BLaER1 treated with 17β-estradiol and CSF1 and Interleukin-3, amounts not matched to agents 10 nM and 100 nM (cell line): ENCODE data around the gene MYH11.

ENCODE experiments used
- H3K27ac ChIP-seq, 11 experiments: shearing (Covaris generic); formaldehyde crosslinking; 2 replicates each; pipeline ENCODE4 v1.8.1; 2022
- H3K27me3 ChIP-seq, 11 experiments: shearing (Covaris generic); formaldehyde crosslinking; 2 replicates each; pipeline ENCODE4 v1.8.1; 2022
- H3K36me3 ChIP-seq, 11 experiments: shearing (Covaris generic); formaldehyde crosslinking; 2 replicates each; pipeline ENCODE4 v1.8.1; 2022
- H3K4me1 ChIP-seq, 10 experiments: shearing (Covaris generic); formaldehyde crosslinking; 2 replicates each; pipeline ENCODE4 v1.8.1; 2022
- H3K4me2 ChIP-seq, 11 experiments: shearing (Covaris generic); formaldehyde crosslinking; 2 replicates each; pipeline ENCODE4 v1.8.1; 2022
- H3K4me3 ChIP-seq, 10 experiments: shearing (Covaris generic); formaldehyde crosslinking; 2 replicates each; pipeline ENCODE4 v1.8.1; 2022
- H3K9ac ChIP-seq, 11 experiments: shearing (Covaris generic); formaldehyde crosslinking; 2 replicates each; pipeline ENCODE4 v1.8.1; 2022
- H3K9me3 ChIP-seq, 11 experiments: shearing (Covaris generic); formaldehyde crosslinking; replicated peaks in 1 of 11; 2 replicates each; pipeline ENCODE4 v1.8.1; 2022
- H4K20me1 ChIP-seq, 11 experiments: shearing (Covaris generic); formaldehyde crosslinking; 2 replicates each; pipeline ENCODE4 v1.8.1; 2022
- Cebpa-rat ChIP-seq, 11 experiments: shearing (Covaris generic); IDR thresholded peaks; 2 replicates each; pipeline ENCODE4 v1.8.1; 2022

Gene MYH11

GRCh38 chr16:15882563-15882962 is 25.7 kb upstream of the MYH11 start:
- H3K9ac ChIP-seq: no peak overlapping the region
- H3K27me3 ChIP-seq: no peaks in the 10 kb centered on the region
- no peaks in the 10 kb centered on the region for H3K9me3 ChIP-seq
- no peak for TF ChIP-seq Cebpa-rat (IDR thresholded peaks at IDR 0.05)
- H3K27ac ChIP-seq: no peak overlapping the region
- H3K4me1 ChIP-seq: peaks cover 12 to 37% (median 24%) of the 10 kb centered on the region in 10 experiments
- H3K36me3 ChIP-seq: peaks cover 41 to 90% (median 70%) of the 10 kb centered on the region in 11 experiments
- no peak overlapping the region for H3K4me2 ChIP-seq
- peaks cover 0 to 41% (median 12%) of the 10 kb centered on the region in 11 experiments; a peak in 11 of 22 replicates for H4K20me1 ChIP-seq
- no peak overlapping the region for H3K4me3 ChIP-seq

- Histone ChIP-seq H3K9me3 (no peaks in the 10 kb centered on the region), H3K27ac (no peak overlapping the region), H3K9ac (no peak overlapping the region), H4K20me1 (peaks cover 0 to 41% (median 12%) of the 10 kb centered on the region in 11 experiments; a peak in 11 of 22 replicates), H3K27me3 (no peaks in the 10 kb centered on the region), H3K4me3 (no peak overlapping the region), H3K4me2 (no peak overlapping the region), H3K4me1 (peaks cover 5 to 31% (median 18%) of the 10 kb centered on the region in 10 experiments), H3K36me3 (peaks cover 48 to 94% (median 76%) of the 10 kb centered on the region in 11 experiments)
- TF ChIP-seq Cebpa-rat (IDR thresholded peaks at IDR 0.05): no peak
Observed at GRCh38 chr16:15881794-15882379, 25.1 kb upstream of the MYH11 start.

GRCh38 chr16:15880434-15881308 is 23.8 kb upstream of the MYH11 start:
- Histone ChIP-seq H4K20me1 (peaks cover 0 to 33% (median 12%) of the 10 kb centered on the region in 11 experiments; a peak in 11 of 22 replicates), H3K27ac (peak overlapping the region in 1 of 11 experiments; percentile 67; a peak in 3 of 22 replicates), H3K9ac (no peak overlapping the region), H3K27me3 (no peaks in the 10 kb centered on the region), H3K36me3 (peaks cover 55 to 97% (median 80%) of the 10 kb centered on the region in 11 experiments), H3K4me1 (peaks cover 0 to 18% (median 8%) of the 10 kb centered on the region in 10 experiments; a peak in 14 of 20 replicates), H3K4me2 (no peak overlapping the region), H3K9me3 (no peaks in the 10 kb centered on the region), H3K4me3 (no peak overlapping the region)
- no peak for TF ChIP-seq Cebpa-rat (IDR thresholded peaks at IDR 0.05)

- Histone ChIP-seq H3K27me3 (no peaks in the 10 kb centered on the region), H3K36me3 (peaks cover 58 to 90% (median 78%) of the 10 kb centered on the region in 11 experiments), H3K9ac (0 out of 22 replicates have a peak overlapping the region, but pooled peaks of 1 of the 11 experiments have one; percentile 11), H3K27ac (peak overlapping the region in 7 of 11 experiments; percentile 10 to 67 (median 49); a peak in 11 of 22 replicates), H3K4me1 (peaks cover 0 to 18% (median 9%) of the 10 kb centered on the region in 10 experiments; a peak in 10 of 20 replicates), H3K4me3 (no peak overlapping the region), H3K9me3 (no peaks in the 10 kb centered on the region), H3K4me2 (no peak overlapping the region), H4K20me1 (peaks cover 0 to 20% (median 5%) of the 10 kb centered on the region in 11 experiments; a peak in 10 of 22 replicates)
- TF ChIP-seq Cebpa-rat (IDR thresholded peaks at IDR 0.05): no peak
Observed at GRCh38 chr16:15879255-15879811, 22.5 kb upstream of the MYH11 start.

GRCh38 chr16:15876503-15876902 is 19.7 kb upstream of the MYH11 start:
- no peaks in the 10 kb centered on the region for H3K9me3 ChIP-seq

GRCh38 chr16:15874745-15875314 is 18.0 kb upstream of the MYH11 start:
- H3K27ac ChIP-seq: peak overlapping the region in 7 of 11 experiments; percentile 19 to 37 (median 25); a peak in 9 of 22 replicates
- H3K9ac ChIP-seq: peak overlapping the region in 3 of 11 experiments; percentile 27 to 42 (median 38); a peak in 4 of 22 replicates
- peaks cover 61 to 91% (median 79%) of the 10 kb centered on the region in 11 experiments for H3K36me3 ChIP-seq
- H4K20me1 ChIP-seq: 0 out of 22 replicates have a peak, but pooled peaks cover 0 to 4% (median 0%) of the 10 kb centered on the region in 11 experiments
- H3K4me1 ChIP-seq: peaks cover 0 to 18% (median 6%) of the 10 kb centered on the region in 10 experiments; a peak in 9 of 20 replicates
- no peak overlapping the region for H3K4me3 ChIP-seq
- H3K9me3 ChIP-seq: no peaks in the 10 kb centered on the region
- TF ChIP-seq Cebpa-rat (IDR thresholded peaks at IDR 0.05): no peak
- no peaks in the 10 kb centered on the region for H3K27me3 ChIP-seq
- peak overlapping the region in 6 of 11 experiments; percentile 4 to 71 (median 22); a peak in 9 of 22 replicates for H3K4me2 ChIP-seq

More at GRCh38 chr16:15876503-15876902, 19.7 kb upstream of the MYH11 start:
- no peak overlapping the region for H3K4me3 ChIP-seq
- no peaks in the 10 kb centered on the region for H3K27me3 ChIP-seq
- H4K20me1 ChIP-seq: peaks cover 0 to 6% (median 0%) of the 10 kb centered on the region in 11 experiments; a peak in 3 of 22 replicates
- H3K4me1 ChIP-seq: peaks cover 0 to 18% (median 6%) of the 10 kb centered on the region in 10 experiments; a peak in 9 of 20 replicates
- H3K4me2 ChIP-seq: no peak overlapping the region
- no peak for TF ChIP-seq Cebpa-rat (IDR thresholded peaks at IDR 0.05)
- no peak overlapping the region for H3K27ac ChIP-seq
- peaks cover 45 to 89% (median 78%) of the 10 kb centered on the region in 11 experiments for H3K36me3 ChIP-seq
- H3K9ac ChIP-seq: no peak overlapping the region; a peak in 1 of 22 replicates

GRCh38 chr16:15873737-15874136 is 16.9 kb upstream of the MYH11 start:
- H3K9me3 ChIP-seq: no peaks in the 10 kb centered on the region
- no peak for TF ChIP-seq Cebpa-rat (IDR thresholded peaks at IDR 0.05)
- H4K20me1 ChIP-seq: 0 out of 22 replicates have a peak, but pooled peaks cover 0 to 4% (median 0%) of the 10 kb centered on the region in 11 experiments
- H3K4me3 ChIP-seq: no peak overlapping the region
- no peak overlapping the region for H3K9ac ChIP-seq
- no peaks in the 10 kb centered on the region for H3K27me3 ChIP-seq
- no peak overlapping the region for H3K27ac ChIP-seq
- H3K4me2 ChIP-seq: no peak overlapping the region
- peaks cover 0 to 10% (median 5%) of the 10 kb centered on the region in 10 experiments; a peak in 9 of 20 replicates for H3K4me1 ChIP-seq
- peaks cover 69 to 91% (median 83%) of the 10 kb centered on the region in 11 experiments for H3K36me3 ChIP-seq

GRCh38 chr16:15873301-15873700 is 16.5 kb upstream of the MYH11 start:
- Histone ChIP-seq H3K4me2 (no peak overlapping the region), H3K4me3 (no peak overlapping the region), H3K27me3 (no peaks in the 10 kb centered on the region), H4K20me1 (0 out of 22 replicates have a peak, but pooled peaks cover 0 to 4% (median 0%) of the 10 kb centered on the region in 11 experiments), H3K27ac (no peak overlapping the region), H3K36me3 (peaks cover 68 to 91% (median 83%) of the 10 kb centered on the region in 11 experiments), H3K9me3 (no peaks in the 10 kb centered on the region), H3K9ac (no peak overlapping the region), H3K4me1 (peaks cover 0 to 10% (median 5%) of the 10 kb centered on the region in 10 experiments; a peak in 9 of 20 replicates)
- no peak for TF ChIP-seq Cebpa-rat (IDR thresholded peaks at IDR 0.05)
